DOHH2 (cell line): Measurements from ENCODE around the gene TMEM187.

Source experiments
- H3F3A ChIP-seq: fragments of 200-600 bp; sonication (generic), shearing (Covaris generic); 2 replicates; pipeline ENCODE4 v1.6.0; 2016; ENCODE audit warnings: antibody characterized with exemption, mild to moderate bottlenecking; ENCODE audit not compliant: control insufficient read depth, insufficient read depth
- H3K27ac ChIP-seq: fragments of 200-600 bp; sonication (generic); 2 replicates; pipeline ENCODE4 v1.5.1; 2014; ENCODE audit warnings: low read depth, mild to moderate bottlenecking, low read length, moderate library complexity
- H3K27me3 ChIP-seq: fragments of 200-600 bp; sonication (generic); 2 replicates; pipeline ENCODE4 v1.6.1; 2014; ENCODE audit warnings: mild to moderate bottlenecking, low read length, mixed read lengths; ENCODE audit not compliant: control insufficient read depth
- H3K36me3 ChIP-seq: fragments of 200-600 bp; sonication (generic); 2 replicates; pipeline ENCODE4 v1.6.1; 2014; ENCODE audit warnings: mild to moderate bottlenecking, low read length, moderate library complexity, mixed read lengths; ENCODE audit not compliant: control insufficient read depth
- H3K4me1 ChIP-seq: fragments of 200-600 bp; sonication (generic); 2 replicates; pipeline ENCODE4 v1.6.1; 2014; ENCODE audit warnings: mild to moderate bottlenecking, low read length, mixed read lengths; ENCODE audit not compliant: control insufficient read depth
- H3K4me2 ChIP-seq: fragments of 200-600 bp; sonication (generic); 2 replicates; pipeline ENCODE4 v1.6.0; 2014; ENCODE audit warnings: mild to moderate bottlenecking, low read length, moderate library complexity
- H3K4me3 ChIP-seq: fragments of 200-600 bp; sonication (generic); 2 replicates; pipeline ENCODE4 v1.5.1; 2014; ENCODE audit warnings: mild to moderate bottlenecking, low read length, mixed read lengths
- H3K79me2 ChIP-seq: fragments of 200-600 bp; sonication (generic); 2 replicates; pipeline ENCODE4 v1.6.1; 2014; ENCODE audit warnings: mild to moderate bottlenecking, low read length, mixed read lengths; ENCODE audit not compliant: control insufficient read depth
- H3K9me2 ChIP-seq: fragments of 200-600 bp; sonication (generic); replicated peaks from 2 replicates; pipeline ENCODE4 v1.6.1; 2014; ENCODE audit warnings: mild to moderate bottlenecking, low read length, mixed read lengths; ENCODE audit not compliant: control insufficient read depth
- H3K9me3 ChIP-seq: fragments of 200-600 bp; sonication (generic); 2 replicates; pipeline ENCODE4 v1.6.1; 2014; ENCODE audit warnings: antibody characterized with exemption, low read length, mixed read lengths; ENCODE audit not compliant: control insufficient read depth, insufficient read depth
- H4K20me1 ChIP-seq: fragments of 200-600 bp; sonication (generic); 2 replicates; pipeline ENCODE4 v1.6.0; 2014; ENCODE audit warnings: low read depth, mild to moderate bottlenecking, antibody characterized with exemption, low read length, moderate library complexity; ENCODE audit not compliant: control insufficient read depth, insufficient read depth
- EZH2phosphoT487 ChIP-seq: fragments of 200-600 bp; sonication (generic); IDR thresholded peaks from 2 replicates; pipeline ENCODE4 v1.6.1; 2017; ENCODE audit warnings: borderline replicate concordance, mild to moderate bottlenecking, antibody characterized with exemption, low read length, moderate library complexity, mixed read lengths
- TF ChIP-seq, protein P1 (sequence below): fragments of 200-600 bp; sonication (generic); IDR thresholded peaks from one replicate; pipeline ENCODE4 v1.5.1; 2014; ENCODE audit warnings: antibody characterized with exemption, mild to moderate bottlenecking, low read depth, low read length; ENCODE audit not compliant: poor library complexity, severe bottlenecking

Gene TMEM187

DNA sequence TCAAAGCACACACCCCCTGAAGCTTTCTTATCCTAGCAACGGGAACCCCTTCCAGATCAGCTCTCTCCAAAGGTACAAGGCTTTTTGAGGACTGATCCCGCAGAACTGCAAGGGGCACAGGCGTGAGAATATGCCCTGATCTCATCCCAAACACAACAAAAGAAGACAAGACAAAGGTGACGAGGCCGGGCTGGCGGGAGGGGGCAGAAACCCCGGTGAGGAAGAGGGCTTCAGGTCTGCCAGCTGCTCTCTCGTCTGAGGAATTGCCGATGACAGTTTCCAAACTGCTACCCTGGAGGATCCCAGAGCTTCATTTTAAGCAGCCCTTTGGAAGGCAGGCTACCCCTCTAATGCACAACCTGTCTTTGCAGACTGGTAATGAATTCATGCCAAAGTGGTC is 4.3 kb upstream of the TMEM187 start:
- no peaks in the 10 kb centered on the region for H3K9me3 ChIP-seq
- TF ChIP-seq, protein P1, sequence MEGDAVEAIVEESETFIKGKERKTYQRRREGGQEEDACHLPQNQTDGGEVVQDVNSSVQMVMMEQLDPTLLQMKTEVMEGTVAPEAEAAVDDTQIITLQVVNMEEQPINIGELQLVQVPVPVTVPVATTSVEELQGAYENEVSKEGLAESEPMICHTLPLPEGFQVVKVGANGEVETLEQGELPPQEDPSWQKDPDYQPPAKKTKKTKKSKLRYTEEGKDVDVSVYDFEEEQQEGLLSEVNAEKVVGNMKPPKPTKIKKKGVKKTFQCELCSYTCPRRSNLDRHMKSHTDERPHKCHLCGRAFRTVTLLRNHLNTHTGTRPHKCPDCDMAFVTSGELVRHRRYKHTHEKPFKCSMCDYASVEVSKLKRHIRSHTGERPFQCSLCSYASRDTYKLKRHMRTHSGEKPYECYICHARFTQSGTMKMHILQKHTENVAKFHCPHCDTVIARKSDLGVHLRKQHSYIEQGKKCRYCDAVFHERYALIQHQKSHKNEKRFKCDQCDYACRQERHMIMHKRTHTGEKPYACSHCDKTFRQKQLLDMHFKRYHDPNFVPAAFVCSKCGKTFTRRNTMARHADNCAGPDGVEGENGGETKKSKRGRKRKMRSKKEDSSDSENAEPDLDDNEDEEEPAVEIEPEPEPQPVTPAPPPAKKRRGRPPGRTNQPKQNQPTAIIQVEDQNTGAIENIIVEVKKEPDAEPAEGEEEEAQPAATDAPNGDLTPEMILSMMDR: no peak
- TF ChIP-seq EZH2phosphoT487: no peak
- H4K20me1 ChIP-seq: peaks cover 7% of the 10 kb centered on the region
- peak overlapping the region; percentile 96 for H3K4me2 ChIP-seq
- peaks cover 86% of the 10 kb centered on the region for H3K79me2 ChIP-seq
- no peaks in the 10 kb centered on the region for H3K9me2 ChIP-seq
- peaks cover 31% of the 10 kb centered on the region for H3K4me1 ChIP-seq
- H3K36me3 ChIP-seq: peaks cover 75% of the 10 kb centered on the region
- peak overlapping the region; percentile 96; the same call in 1 of the 2 replicates for H3K27ac ChIP-seq
- no peaks in the 10 kb centered on the region for H3K27me3 ChIP-seq
- peak overlapping the region; percentile 94 for H3K4me3 ChIP-seq
- 0 out of 2 replicates have a peak, but pooled peaks cover 3% of the 10 kb centered on the region for H3F3A ChIP-seq

DNA sequence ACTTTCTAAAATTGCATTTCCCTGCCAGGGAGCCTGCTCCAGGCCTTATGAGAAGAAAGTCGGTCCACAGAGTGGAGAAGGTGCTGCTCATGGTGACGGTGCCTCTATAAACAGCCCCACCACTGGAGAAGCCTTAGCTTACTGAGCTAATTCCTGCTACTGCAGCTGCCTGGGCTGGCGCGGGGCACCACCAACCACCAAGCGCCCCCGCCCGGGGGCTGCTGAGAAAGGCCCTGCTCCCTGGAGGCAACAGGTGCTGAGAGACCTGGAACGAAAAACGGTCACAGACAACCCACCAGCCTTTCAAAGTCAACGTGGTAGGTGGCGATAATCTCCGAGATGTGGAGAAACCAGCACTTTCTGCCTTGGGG is 3.8 kb upstream of the TMEM187 start:
- Histone ChIP-seq H3K4me1 (peaks cover 36% of the 10 kb centered on the region), H3K36me3 (peaks cover 71% of the 10 kb centered on the region), H3K4me3 (peak overlapping the region; percentile 94)

DNA sequence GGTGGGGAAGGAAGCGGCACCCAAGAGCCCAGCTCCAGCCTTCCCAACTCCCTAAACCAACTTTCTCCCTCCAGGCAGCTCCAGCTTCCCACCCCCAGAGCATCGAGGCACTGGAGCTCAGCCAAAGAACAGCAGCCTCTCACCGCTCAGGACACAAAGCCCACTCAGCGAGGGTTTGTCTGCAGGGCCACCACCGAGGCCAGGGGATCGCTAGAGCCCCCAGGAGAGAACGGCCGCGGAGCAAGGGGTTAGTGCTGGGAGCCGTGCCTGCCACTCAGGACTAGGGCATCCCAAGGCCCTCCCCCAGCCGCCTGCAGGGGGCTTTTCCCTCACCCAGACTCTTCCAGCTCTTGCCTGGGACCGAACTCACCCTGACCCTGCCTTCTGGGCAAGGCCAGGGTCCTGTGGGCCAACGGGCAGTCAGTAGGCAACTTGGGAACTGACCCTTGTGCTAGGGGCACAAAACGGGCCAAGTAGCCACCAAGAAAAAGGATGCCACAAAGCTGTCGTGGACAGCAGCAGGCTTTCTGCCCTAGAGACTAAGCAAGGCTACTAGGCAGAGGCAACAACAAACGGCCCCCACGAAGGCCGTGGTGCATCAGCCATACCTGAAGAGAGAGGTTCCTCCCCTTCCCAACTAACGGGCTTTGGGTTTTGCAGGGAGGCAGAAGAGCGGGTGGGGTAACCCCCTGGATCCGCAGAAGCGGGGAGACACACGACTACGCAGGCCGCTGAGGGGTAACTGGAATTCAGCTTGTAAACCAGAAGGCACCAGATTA is 3.2 kb upstream of the TMEM187 start:
- Histone ChIP-seq H3K4me2 (peak overlapping the region; percentile 96), H3K4me1 (peaks cover 42% of the 10 kb centered on the region), H3K9me3 (no peaks in the 10 kb centered on the region), H3K4me3 (peak overlapping the region; percentile 94), H3K36me3 (peaks cover 65% of the 10 kb centered on the region), H3F3A (0 out of 2 replicates have a peak, but pooled peaks cover 3% of the 10 kb centered on the region), H3K9me2 (no peaks in the 10 kb centered on the region), H3K27me3 (no peaks in the 10 kb centered on the region), H3K79me2 (peaks cover 87% of the 10 kb centered on the region), H3K27ac (peak overlapping the region; percentile 96), H4K20me1 (peaks cover 7% of the 10 kb centered on the region)
- TF ChIP-seq, protein P1: no peak
- TF ChIP-seq EZH2phosphoT487: no peak

More for the DNA sequence above, 3.8 kb upstream of the TMEM187 start:
- peak overlapping the region; percentile 96 for H3K4me2 ChIP-seq
- H4K20me1 ChIP-seq: peaks cover 7% of the 10 kb centered on the region
- H3K27ac ChIP-seq: peak overlapping the region; percentile 96
- peaks cover 87% of the 10 kb centered on the region for H3K79me2 ChIP-seq
- TF ChIP-seq EZH2phosphoT487: no peak
- TF ChIP-seq, protein P1: peak; percentile 31
- no peaks in the 10 kb centered on the region for H3K9me3 ChIP-seq
- H3K9me2 ChIP-seq: no peaks in the 10 kb centered on the region
- no peaks in the 10 kb centered on the region for H3K27me3 ChIP-seq
- 0 out of 2 replicates have a peak, but pooled peaks cover 3% of the 10 kb centered on the region for H3F3A ChIP-seq
